Activated naive CD4-positive, alpha-beta T cell treated with anti-CD3 and anti-CD28 coated beads, Interleukin-2, amount 10 ng/mL, durations not matched to agents 7 days and 5 days (primary cell): ENCODE results near the gene IL32.

ENCODE experiments used
- CTCF ChIA-PET: fragments of 350-600 bp; sonication (Branson Sonifier 250); formaldehyde crosslinking; loops from one replicate; lab custom pipeline; 2021; ENCODE audit warnings: antibody characterized with exemption; lab: Charles Lee
- DNase-seq: peaks from one replicate; pipeline ENCODE4 v3.0.0-alpha.2; 2020
- H3K27ac Mint-ChIP-seq: one replicate; pipeline ENCODE4 v1.8.0; 2021; ENCODE audit warnings: mild to moderate bottlenecking, moderate library complexity, mixed read lengths
- H3K27me3 Mint-ChIP-seq: one replicate; pipeline ENCODE4 v1.8.0; 2021; ENCODE audit warnings: mild to moderate bottlenecking, mixed read lengths
- H3K36me3 Mint-ChIP-seq: one replicate; pipeline ENCODE4 v1.8.0; 2021; ENCODE audit warnings: mixed read lengths
- H3K4me1 Mint-ChIP-seq: one replicate; pipeline ENCODE4 v1.8.0; 2021; ENCODE audit warnings: mixed read lengths
- H3K4me3 Mint-ChIP-seq: one replicate; pipeline ENCODE4 v1.8.0; 2021; ENCODE audit warnings: mild to moderate bottlenecking, moderate library complexity, mixed read lengths
- H3K9me3 Mint-ChIP-seq: one replicate; pipeline ENCODE4 v1.8.0; 2021; ENCODE audit warnings: mixed read lengths

The IL32 gene

GRCh38 chr16:3065069-3065741, at the start of gene IL32:
Gene IL32 (plus strand): TSS chr16:3065640. CDS start chr16:3065812, 172 bp downstream.
- Mint-ChIP-seq H3K4me3 (peak within 1 kb of the TSS; percentile 95), H3K36me3 (peaks cover 46% of the 10 kb centered on the region), H3K27ac (peak within 1 kb of the TSS; percentile 94), H3K4me1 (peaks cover 78% of the 10 kb centered on the region), H3K9me3 (no peaks in the 10 kb centered on the region), H3K27me3 (no peaks in the 10 kb centered on the region)
- DNase-seq, result peak; percentile 81
- CTCF ChIA-PET, result interaction anchor here (1.2 to 7.0 kb wide), 4 partner anchors 9 to 65 kb away, joined by 3 to 67 read pairs (median 9); partner anchors contain the start of gene ZSCAN10

- H3K4me1 Mint-ChIP-seq, result peaks cover 16% of the 10 kb centered on the region
- H3K27ac Mint-ChIP-seq, result no peak overlapping the region
- H3K36me3 Mint-ChIP-seq, result peaks cover 2% of the 10 kb centered on the region
- H3K27me3 Mint-ChIP-seq, result peaks cover 91% of the 10 kb centered on the region
- no peak overlapping the region for H3K4me3 Mint-ChIP-seq
- no peaks in the 10 kb centered on the region for H3K9me3 Mint-ChIP-seq
- CTCF ChIA-PET, result no interaction called here
- no peak for DNase-seq
Measured at GRCh38 chr16:3015865-3016521, 49.4 kb upstream of the IL32 start.

GRCh38 chr16:3017344-3017743, 48.1 kb upstream of the IL32 start:
- H3K4me1 Mint-ChIP-seq, result peaks cover 29% of the 10 kb centered on the region
- CTCF ChIA-PET, result interaction anchor here (18.9 kb wide), 1 partner anchor 13 kb away, joined by 300 read pairs; the partner anchor contains the start of gene CLDN9
- no peaks in the 10 kb centered on the region for H3K9me3 Mint-ChIP-seq
- no peak overlapping the region for H3K27ac Mint-ChIP-seq
- H3K27me3 Mint-ChIP-seq, result peaks cover 86% of the 10 kb centered on the region
- H3K36me3 Mint-ChIP-seq, result peaks cover 4% of the 10 kb centered on the region
- no peak overlapping the region for H3K4me3 Mint-ChIP-seq
- no peak for DNase-seq

GRCh38 chr16:3017794-3018506, 47.5 kb upstream of the IL32 start, which contains the start of gene CLDN6:
Gene CLDN6 (minus strand): TSS chr16:3018183. CDS start chr16:3016021, 2,162 bp downstream.
- no peaks in the 10 kb centered on the region for H3K9me3 Mint-ChIP-seq
- H3K4me3 Mint-ChIP-seq, result no peak within 1 kb of the TSS
- peaks cover 4% of the 10 kb centered on the region for H3K36me3 Mint-ChIP-seq
- DNase-seq, result peak; percentile 48
- H3K27me3 Mint-ChIP-seq, result peaks cover 80% of the 10 kb centered on the region
- CTCF ChIA-PET, result interaction anchor here (0.8 to 18.9 kb wide), 3 partner anchors 12 to 48 kb away, joined by 3 to 300 read pairs (median 43); partner anchors contain the start of gene CLDN9
- H3K4me1 Mint-ChIP-seq, result peaks cover 32% of the 10 kb centered on the region
- H3K27ac Mint-ChIP-seq, result no peak within 1 kb of the TSS

- peak overlapping the region; percentile 90 for H3K4me3 Mint-ChIP-seq
- H3K36me3 Mint-ChIP-seq, result peaks cover 7% of the 10 kb centered on the region
- DNase-seq, result no peak
- H3K9me3 Mint-ChIP-seq, result no peaks in the 10 kb centered on the region
- peak overlapping the region; percentile 64 for H3K27ac Mint-ChIP-seq
- H3K27me3 Mint-ChIP-seq, result peaks cover 62% of the 10 kb centered on the region
- CTCF ChIA-PET, result interaction anchor here (1.2 to 18.9 kb wide), 3 partner anchors 10 to 110 kb away, joined by 3 to 300 read pairs (median 43); partner anchors contain the start of gene CLDN9
- H3K4me1 Mint-ChIP-seq, result peaks cover 47% of the 10 kb centered on the region
Measured at GRCh38 chr16:3019594-3020246, 45.7 kb upstream of the IL32 start.

- Mint-ChIP-seq H3K27me3 (peaks cover 57% of the 10 kb centered on the region), H3K4me1 (peaks cover 51% of the 10 kb centered on the region), H3K27ac (peak within 1 kb of the TSS; percentile 64), H3K4me3 (peak within 1 kb of the TSS; percentile 90), H3K36me3 (peaks cover 7% of the 10 kb centered on the region), H3K9me3 (no peaks in the 10 kb centered on the region)
- peak; percentile 80 for DNase-seq
- CTCF ChIA-PET, result interaction anchor here (1.2 to 18.9 kb wide), 3 partner anchors 9 to 109 kb away, joined by 3 to 300 read pairs (median 43); partner anchors contain the start of gene CLDN9
Measured at GRCh38 chr16:3020247-3020603, 45.2 kb upstream of the IL32 start, which contains the start of gene TNFRSF12A. Gene TNFRSF12A (plus strand): TSS chr16:3020368. CDS start chr16:3020398, 30 bp downstream.

GRCh38 chr16:3020604-3021448, 44.6 kb upstream of the IL32 start:
- Mint-ChIP-seq H3K27me3 (peaks cover 51% of the 10 kb centered on the region), H3K36me3 (peaks cover 8% of the 10 kb centered on the region), H3K27ac (peak overlapping the region; percentile 52), H3K4me1 (peaks cover 57% of the 10 kb centered on the region), H3K9me3 (no peaks in the 10 kb centered on the region), H3K4me3 (peak overlapping the region; percentile 90)
- CTCF ChIA-PET, result interaction anchor here (1.1 to 18.9 kb wide), 4 partner anchors 9 to 108 kb away, joined by 3 to 300 read pairs (median 23); partner anchors contain the start of gene CLDN9
- DNase-seq, result peak; percentile 66

GRCh38 chr16:3021449-3022207, 43.8 kb upstream of the IL32 start:
- peaks cover 15% of the 10 kb centered on the region for H3K36me3 Mint-ChIP-seq
- H3K27me3 Mint-ChIP-seq, result peaks cover 44% of the 10 kb centered on the region
- CTCF ChIA-PET, result interaction anchor here (1.1 to 18.9 kb wide), 6 partner anchors 8 to 108 kb away, joined by 3 to 300 read pairs (median 7); partner anchors contain the start of gene CLDN9
- no peaks in the 10 kb centered on the region for H3K9me3 Mint-ChIP-seq
- peak overlapping the region; percentile 90 for H3K4me3 Mint-ChIP-seq
- peak; percentile 84 for DNase-seq
- H3K4me1 Mint-ChIP-seq, result peaks cover 63% of the 10 kb centered on the region
- peak overlapping the region; percentile 52 for H3K27ac Mint-ChIP-seq

- H3K27ac Mint-ChIP-seq, result peak overlapping the region; percentile 95
- H3K4me3 Mint-ChIP-seq, result peak overlapping the region; percentile 90
- peaks cover 20% of the 10 kb centered on the region for H3K36me3 Mint-ChIP-seq
- DNase-seq, result peak; percentile 78
- H3K27me3 Mint-ChIP-seq, result peaks cover 39% of the 10 kb centered on the region
- CTCF ChIA-PET, result interaction anchor here (1.1 to 18.9 kb wide), 6 partner anchors 10 to 144 kb away, joined by 3 to 300 read pairs (median 5); partner anchors contain the start of gene CLDN9
- no peaks in the 10 kb centered on the region for H3K9me3 Mint-ChIP-seq
- peaks cover 64% of the 10 kb centered on the region for H3K4me1 Mint-ChIP-seq
Measured at GRCh38 chr16:3022208-3022683, 43.2 kb upstream of the IL32 start.

GRCh38 chr16:3022684-3023414, 42.6 kb upstream of the IL32 start:
- Mint-ChIP-seq H3K27ac (peak overlapping the region; percentile 95), H3K4me1 (peaks cover 67% of the 10 kb centered on the region), H3K27me3 (peaks cover 35% of the 10 kb centered on the region), H3K36me3 (peaks cover 20% of the 10 kb centered on the region), H3K4me3 (peak overlapping the region; percentile 90), H3K9me3 (no peaks in the 10 kb centered on the region)
- CTCF ChIA-PET, result interaction anchor here (1.2 to 18.9 kb wide), 6 partner anchors 9 to 143 kb away, joined by 3 to 300 read pairs (median 7); partner anchors contain the start of gene CLDN9
- no peak for DNase-seq

- Mint-ChIP-seq H3K9me3 (no peaks in the 10 kb centered on the region), H3K4me3 (peak overlapping the region; percentile 90), H3K36me3 (peaks cover 20% of the 10 kb centered on the region), H3K4me1 (peaks cover 68% of the 10 kb centered on the region), H3K27ac (peak overlapping the region; percentile 95), H3K27me3 (peaks cover 34% of the 10 kb centered on the region)
- CTCF ChIA-PET, result interaction anchor here (1.2 to 18.9 kb wide), 3 partner anchors 10 to 143 kb away, joined by 3 to 300 read pairs (median 7); partner anchors contain the start of gene CLDN9
- peak; percentile 40 for DNase-seq
Measured at GRCh38 chr16:3023415-3023668, 42.1 kb upstream of the IL32 start.
